Natural killer cell (primary cell): ENCODE measurements around the gene CHD1L. TPM values are rescaled to one million over a fixed set of nuclear protein-coding genes. Genes with fewer than 3 reads are reported as not detected.
A peak's percentile ranks its signal among the peaks of the same experiment; 100 is the strongest.

Experiments used
- ATAC-seq, 3 donors: fragments of 150-1000 bp in 2 of 3; fragments of 200-7000 bp in 1 of 3; cut with Tn5 transposase; 1 replicate in 1 of 3; 2 replicates in 2 of 3; pipeline ENCODE4 v1.10.0; 2021; ENCODE audit warnings: mild to moderate bottlenecking in 2 of 3, moderate library complexity in 2 of 3
- DNase-seq, 2 donors: peaks; one replicate each; pipeline versions ENCODE4 v3.0.0 to v3.0.0-alpha.2; 2013 to 2021; ENCODE audit warnings: mixed read lengths in 1 of 2
- H3K27ac ChIP-seq: one replicate; pipeline ENCODE4 v1.5.1; 2013; ENCODE audit warnings: mild to moderate bottlenecking, low read length
- H3K27me3 ChIP-seq: one replicate; pipeline ENCODE4 v1.6.1; 2013; ENCODE audit warnings: low read length; ENCODE audit not compliant: control insufficient read depth, insufficient read depth
- H3K36me3 ChIP-seq: one replicate; pipeline ENCODE4 v1.6.1; 2013; ENCODE audit warnings: low read length; ENCODE audit not compliant: control insufficient read depth, insufficient read depth
- H3K4me1 ChIP-seq: one replicate; pipeline ENCODE4 v1.6.1; 2013; ENCODE audit warnings: low read length; ENCODE audit not compliant: control insufficient read depth, insufficient read depth
- H3K4me3 ChIP-seq: one replicate; pipeline ENCODE4 v1.5.1; 2013; ENCODE audit warnings: low read length
- H3K9me3 ChIP-seq: one replicate; pipeline ENCODE4 v1.6.1; 2013; ENCODE audit warnings: low read length; ENCODE audit not compliant: control insufficient read depth, insufficient read depth
- H3K27ac Mint-ChIP-seq, 2 donors: one replicate each; pipeline ENCODE4 v1.8.0; 2022; ENCODE audit warnings: mild to moderate bottlenecking in 2 of 2, mixed read lengths in 2 of 2, moderate library complexity in 1 of 2
- H3K27me3 Mint-ChIP-seq, 2 donors: one replicate each; pipeline ENCODE4 v1.8.0; 2022; ENCODE audit warnings: low read depth in 2 of 2, mixed read lengths in 2 of 2
- H3K36me3 Mint-ChIP-seq: one replicate; pipeline ENCODE4 v1.8.0; 2022; ENCODE audit warnings: mixed read lengths
- H3K4me1 Mint-ChIP-seq, 2 donors: one replicate each; pipeline ENCODE4 v1.8.0; 2022; ENCODE audit warnings: mixed read lengths in 2 of 2
- H3K4me3 Mint-ChIP-seq: one replicate; pipeline ENCODE4 v1.8.0; 2022; ENCODE audit warnings: mild to moderate bottlenecking, moderate library complexity, mixed read lengths
- H3K9me3 Mint-ChIP-seq, 2 donors: one replicate each; pipeline ENCODE4 v1.8.0; 2022; ENCODE audit warnings: mixed read lengths in 2 of 2
- CTCF ChIP-seq: fragments of 200-600 bp; IDR thresholded peaks from one replicate; pipeline ENCODE4 v1.8.0; 2022; ENCODE audit warnings: antibody characterized with exemption
- WGBS: methylation state at CpG from one replicate; pipeline ENCODE4 v1.1.7; 2013; ENCODE audit warnings: missing lambda C conversion rate; ENCODE audit not compliant: insufficient coverage; 5-methylcytosine and 5-hydroxymethylcytosine counted together
- intact Hi-C: fragments of 100-400 bp; cut with micrococcal nuclease; formaldehyde crosslinking; loops from one replicate; pipeline ENCODE4 v1.14.2; 2022
- total RNA-seq, 4 donors: library from RNA; stranded (reverse); fragments of 120-200 nt in 1 of 4; gene quantifications; one replicate each; pipeline versions ENCODE4 v1.2.3 to v1.2.4, GENCODE V29; 2013 to 2022

CHD1L gene
- total RNA-seq, 3 donors from 2014 or later (not counting 1 experiment from before 2014, with no cell fraction given) = 35.8 to 45.7 (median 44.0) TPM

GRCh38 chr1:147213271-147213670 is 29.2 kb upstream of the CHD1L start:
- DNase-seq (no peak), ATAC-seq (peak in 2 of 3 donors; percentile 40 to 84)
- Histone ChIP-seq H3K4me3 (no peak overlapping the region), H3K4me1 (no peaks in the 10 kb centered on the region), H3K36me3 (no peaks in the 10 kb centered on the region), H3K9me3 (no peaks in the 10 kb centered on the region), H3K27me3 (no peaks in the 10 kb centered on the region), H3K27ac (no peak overlapping the region)
- TF ChIP-seq CTCF = no peak
- H3K36me3 Mint-ChIP-seq = peaks cover 12% of the 10 kb centered on the region
- no peaks in the 10 kb centered on the region for H3K9me3 Mint-ChIP-seq
- H3K27ac Mint-ChIP-seq = no peak overlapping the region
- H3K4me1 Mint-ChIP-seq = peaks cover 10 to 11% of the 10 kb centered on the region in 2 donors
- intact Hi-C loops = no loop called here
- H3K4me3 Mint-ChIP-seq = no peak overlapping the region
- peaks cover 0 to 5% of the 10 kb centered on the region in 2 donors for H3K27me3 Mint-ChIP-seq

DNA sequence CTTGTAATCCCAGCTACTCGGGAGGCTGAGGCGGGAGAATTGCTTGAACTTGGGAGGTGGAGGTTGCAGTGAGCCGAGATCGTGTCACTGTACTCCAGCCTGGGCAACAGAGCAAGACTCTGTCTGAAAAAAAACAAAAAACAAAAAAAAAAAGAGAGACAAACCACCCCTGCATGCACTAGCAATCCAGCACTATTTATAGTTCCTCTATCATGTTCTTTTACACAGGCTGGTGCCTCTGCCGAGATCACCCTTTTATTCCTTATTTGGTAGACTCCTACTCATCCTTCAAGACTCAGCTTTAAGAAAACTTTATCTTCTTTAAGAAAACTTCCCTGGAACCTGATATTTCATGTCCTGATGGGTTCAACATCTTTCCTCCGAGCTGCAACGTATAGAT is 28.2 kb upstream of the CHD1L start:
- ATAC-seq (no peak), DNase-seq (no peak)
- Mint-ChIP-seq H3K4me3 (no peak overlapping the region), H3K9me3 (no peaks in the 10 kb centered on the region), H3K36me3 (peaks cover 12% of the 10 kb centered on the region), H3K27ac (no peak overlapping the region), H3K4me1 (peaks cover 10 to 11% of the 10 kb centered on the region in 2 donors), H3K27me3 (peaks cover 0 to 5% of the 10 kb centered on the region in 2 donors)
- no peak overlapping the region for H3K27ac ChIP-seq
- H3K36me3 ChIP-seq = no peaks in the 10 kb centered on the region
- 69% methylated on average over 5 of the region's 7 CpGs for WGBS
- no peaks in the 10 kb centered on the region for H3K9me3 ChIP-seq
- intact Hi-C loops = no loop called here
- TF ChIP-seq CTCF = no peak
- no peak overlapping the region for H3K4me3 ChIP-seq
- H3K27me3 ChIP-seq = no peaks in the 10 kb centered on the region
- H3K4me1 ChIP-seq = no peaks in the 10 kb centered on the region

GRCh38 chr1:147214842-147215539 is 27.5 kb upstream of the CHD1L start:
- ATAC-seq (no peak), DNase-seq (no peak)
- Mint-ChIP-seq H3K4me1 (peaks cover 10 to 11% of the 10 kb centered on the region in 2 donors), H3K4me3 (no peak overlapping the region), H3K27me3 (peaks cover 0 to 5% of the 10 kb centered on the region in 2 donors), H3K36me3 (peaks cover 6% of the 10 kb centered on the region), H3K9me3 (no peaks in the 10 kb centered on the region), H3K27ac (no peak overlapping the region)
- H3K36me3 ChIP-seq = no peaks in the 10 kb centered on the region
- no peak overlapping the region for H3K4me3 ChIP-seq
- H3K27me3 ChIP-seq = no peaks in the 10 kb centered on the region
- no peak for TF ChIP-seq CTCF
- intact Hi-C loops = no loop called here
- no peaks in the 10 kb centered on the region for H3K9me3 ChIP-seq
- no peak overlapping the region for H3K27ac ChIP-seq
- no peaks in the 10 kb centered on the region for H3K4me1 ChIP-seq

GRCh38 chr1:147215540-147215916 is 27.0 kb upstream of the CHD1L start:
- whole genome bisulfite sequencing = 50% methylated on average over 1 of the region's 2 CpGs
- TF ChIP-seq CTCF = no peak
- Mint-ChIP-seq H3K9me3 (no peaks in the 10 kb centered on the region), H3K4me3 (no peak overlapping the region), H3K27ac (no peak overlapping the region), H3K36me3 (peaks cover 5% of the 10 kb centered on the region), H3K4me1 (peaks cover 10 to 11% of the 10 kb centered on the region in 2 donors), H3K27me3 (peaks cover 0 to 5% of the 10 kb centered on the region in 2 donors)
- DNase-seq = no peak
- H3K9me3 ChIP-seq = no peaks in the 10 kb centered on the region
- no peaks in the 10 kb centered on the region for H3K27me3 ChIP-seq
- intact Hi-C loops = no loop called here
- H3K4me3 ChIP-seq = no peak overlapping the region
- no peak for ATAC-seq
- H3K36me3 ChIP-seq = no peaks in the 10 kb centered on the region
- H3K4me1 ChIP-seq = no peaks in the 10 kb centered on the region
- no peak overlapping the region for H3K27ac ChIP-seq
